Left ventricle myocardium inferior (tissue), 1 donor: ENCODE data around the gene E2F1. TPM values are rescaled to one million over a fixed set of nuclear protein-coding genes. Genes with fewer than 3 reads are reported as not detected.
A peak's percentile ranks its signal among the peaks of the same experiment; 100 is the strongest.

ENCODE experiments used
- DNase-seq: peaks from one replicate; pipeline ENCODE4 v3.0.0-alpha.2; 2020
- H3K27ac ChIP-seq: fragments of 200-600 bp; replicated peaks from 2 replicates; pipeline ENCODE4 v1.8.0; 2021
- H3K27me3 ChIP-seq: fragments of 200-600 bp; 2 replicates; pipeline ENCODE4 v1.8.0; 2021; ENCODE audit warnings: low read depth
- H3K36me3 ChIP-seq: fragments of 200-600 bp; 2 replicates; pipeline ENCODE4 v1.8.0; 2021
- H3K4me1 ChIP-seq: fragments of 200-600 bp; 2 replicates; pipeline ENCODE4 v1.8.0; 2021
- H3K4me3 ChIP-seq: fragments of 200-600 bp; 2 replicates; pipeline ENCODE4 v1.8.0; 2021; ENCODE audit warnings: mild to moderate bottlenecking, moderate library complexity
- H3K9me3 ChIP-seq: fragments of 200-600 bp; replicated peaks from 2 replicates; pipeline ENCODE4 v1.8.0; 2021
- CTCF ChIP-seq: fragments of 200-600 bp; IDR thresholded peaks from 2 replicates; pipeline ENCODE4 v1.8.0; 2021; ENCODE audit warnings: antibody characterized with exemption, mild to moderate bottlenecking, borderline replicate concordance
- intact Hi-C: fragments of 100-400 bp; cut with micrococcal nuclease; formaldehyde crosslinking; loops from one replicate; pipeline ENCODE4 v1.11.0; 2022
- total RNA-seq: library from RNA; stranded (reverse); fragmentation: NEBNext Ultra II Directional; extraction: Animal tissue kit (Norgen Biotek cat#: 25700); gene quantifications from one replicate; pipeline ENCODE4 v1.2.1, GENCODE V29; 2021
- donor health status: DM: no; HTN: yes; CAD: no; lungs with severe emphysema.

E2F1 gene
- total RNA-seq, 1 donor from 2014 or later, result 1.2 TPM

GRCh38 chr20:33730946-33731692 is 44.9 kb upstream of the E2F1 start:
- no peaks in the 10 kb centered on the region for H3K27me3 ChIP-seq
- peak overlapping the region; percentile 94 for H3K27ac ChIP-seq
- peaks cover 7% of the 10 kb centered on the region for H3K9me3 ChIP-seq
- no peak for DNase-seq
- H3K4me1 ChIP-seq, result peaks cover 30% of the 10 kb centered on the region
- peak overlapping the region; percentile 68 for H3K4me3 ChIP-seq
- TF ChIP-seq CTCF, result no peak
- intact Hi-C loops, result no loop called here
- peaks cover 1% of the 10 kb centered on the region for H3K36me3 ChIP-seq

GRCh38 chr20:33729101-33729500 is 42.9 kb upstream of the E2F1 start:
- intact Hi-C loops, result no loop called here
- no peaks in the 10 kb centered on the region for H3K36me3 ChIP-seq
- H3K9me3 ChIP-seq, result no peaks in the 10 kb centered on the region
- DNase-seq, result no peak
- H3K4me1 ChIP-seq, result peaks cover 25% of the 10 kb centered on the region
- no peak overlapping the region for H3K27ac ChIP-seq
- H3K27me3 ChIP-seq, result no peaks in the 10 kb centered on the region
- H3K4me3 ChIP-seq, result no peak overlapping the region
- TF ChIP-seq CTCF, result no peak

- TF ChIP-seq CTCF, result no peak
- no peaks in the 10 kb centered on the region for H3K9me3 ChIP-seq
- peaks cover 19% of the 10 kb centered on the region for H3K4me1 ChIP-seq
- H3K27ac ChIP-seq, result no peak overlapping the region
- H3K36me3 ChIP-seq, result no peaks in the 10 kb centered on the region
- H3K4me3 ChIP-seq, result no peak overlapping the region
- no peaks in the 10 kb centered on the region for H3K27me3 ChIP-seq
- no peak for DNase-seq
- intact Hi-C loops, result no loop called here
Observed at GRCh38 chr20:33728463-33728862, 42.3 kb upstream of the E2F1 start.

- TF ChIP-seq CTCF, result no peak
- no peak for DNase-seq
- intact Hi-C loops, result no loop called here
- no peaks in the 10 kb centered on the region for H3K9me3 ChIP-seq
- H3K4me3 ChIP-seq, result no peak overlapping the region
- no peak overlapping the region for H3K27ac ChIP-seq
- H3K36me3 ChIP-seq, result no peaks in the 10 kb centered on the region
- H3K27me3 ChIP-seq, result no peaks in the 10 kb centered on the region
- peaks cover 12% of the 10 kb centered on the region for H3K4me1 ChIP-seq
Observed at GRCh38 chr20:33727806-33728205, 41.6 kb upstream of the E2F1 start.

DNA sequence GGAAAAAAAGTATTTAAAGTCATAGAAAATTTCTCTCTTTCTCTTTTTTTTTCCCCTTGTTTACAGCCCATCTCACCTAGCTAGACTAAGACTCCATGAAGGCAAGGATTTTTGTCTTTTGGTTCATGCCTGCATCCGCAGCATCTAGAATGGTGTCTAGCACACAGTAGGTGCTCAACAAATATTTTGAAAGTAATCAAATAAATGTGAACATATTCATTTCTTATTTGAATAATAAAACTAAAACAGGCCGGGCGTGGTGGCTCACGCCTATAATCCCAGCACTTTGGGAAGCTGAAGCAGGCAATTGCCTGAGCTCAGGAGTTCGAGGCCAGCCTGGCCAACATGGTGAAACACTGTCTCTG is 40.9 kb upstream of the E2F1 start:
- Histone ChIP-seq H3K27me3 (no peaks in the 10 kb centered on the region), H3K4me1 (peaks cover 7% of the 10 kb centered on the region), H3K9me3 (no peaks in the 10 kb centered on the region), H3K27ac (no peak overlapping the region), H3K4me3 (no peak overlapping the region), H3K36me3 (no peaks in the 10 kb centered on the region)
- no peak for DNase-seq
- intact Hi-C loops, result no loop called here
- no peak for TF ChIP-seq CTCF
